ENCODE data around the gene RNF14. TPM values are rescaled to one million over a fixed set of nuclear protein-coding genes. Genes with fewer than 3 reads are reported as not detected.

Gene RNF14
- total and polyA plus RNA-seq, 2 of the 8 experiments (the other 6 are each of a cell fraction or from before 2014, with no cell fraction given) = 4.7 to 20.2 TPM

DNA sequence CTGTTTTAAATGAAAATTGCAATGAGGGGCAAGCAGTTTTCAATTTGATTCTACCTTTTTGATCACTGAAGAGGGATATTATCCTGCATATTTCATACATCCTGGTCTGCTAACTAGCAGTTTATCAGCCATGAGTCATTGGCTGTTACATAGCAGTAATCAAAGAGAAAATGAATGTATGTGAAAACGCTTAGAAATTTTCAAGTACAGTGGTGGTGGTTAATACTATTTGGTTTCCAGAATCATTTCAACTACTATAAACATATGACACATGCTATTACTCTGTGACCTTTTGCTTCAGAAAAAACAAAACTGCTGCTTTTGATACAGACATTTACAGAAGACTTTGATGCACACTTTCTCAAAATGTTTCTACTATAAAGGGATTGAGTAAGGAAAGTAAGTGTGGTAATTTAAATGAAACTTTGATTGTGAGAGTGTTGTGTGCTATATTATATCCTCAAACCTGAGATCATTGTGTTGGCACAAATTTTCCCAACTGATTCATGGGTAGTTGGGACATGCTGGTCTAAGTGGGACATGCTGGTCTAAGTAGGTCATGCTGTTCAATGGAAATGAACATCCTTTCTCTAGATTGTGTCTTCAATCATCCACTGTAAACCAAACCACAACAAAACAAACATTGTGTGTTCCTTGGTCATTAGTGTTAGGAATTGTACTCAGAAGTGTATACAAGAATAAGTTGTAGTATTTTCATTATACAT, 5.1 kb downstream of the RNF14 start:
- Histone ChIP-seq H4K20me1 (replicated peaks in 1 of 2; ENCODE audit: control insufficient read depth in 1 of 2, insufficient read depth in 2 of 2, low read length in 2 of 2) (no peaks in the 10 kb centered on the region), H2BK20ac (ENCODE audit: low read length) (no peak overlapping the region), H3K4me2 (ENCODE audit: insufficient read depth in 1 of 2, low read depth in 2 of 2, low read length in 2 of 2) (no peak overlapping the region), H2AK5ac (ENCODE audit: low read depth, low read length) (no peak overlapping the region), H3K18ac (ENCODE audit: extremely low read depth, low read length) (no peak overlapping the region), H3K4me3 (ENCODE audit: extremely low read depth in 1 of 4, insufficient read depth in 2 of 4, low read depth in 3 of 4, low read length in 4 of 4) (no peak overlapping the region), H3K27me3 (replicated peaks in 1 of 4; ENCODE audit: control insufficient read depth in 3 of 4, extremely low read depth in 1 of 4, insufficient read depth in 3 of 4, low read length in 3 of 4) (no peaks in the 10 kb centered on the region), H3K4ac (replicated peaks; ENCODE audit: insufficient read length, low read depth, low read length) (no peak overlapping the region), H3K79me1 (ENCODE audit: low read depth, low read length) (no peaks in the 10 kb centered on the region), H3K9me3 (ENCODE audit: insufficient read depth in 2 of 2, low read depth in 1 of 2, low read length in 1 of 2) (no peaks in the 10 kb centered on the region), H3K56ac (replicated peaks; ENCODE audit: insufficient read length, low read depth, low read length) (no peak overlapping the region), H4K5ac (ENCODE audit: insufficient read length, low read depth, low read length) (no peak overlapping the region), H4K8ac (ENCODE audit: extremely low read depth, insufficient read depth, low read length) (no peak overlapping the region), H2AFZ (ENCODE audit: low read length) (no peak overlapping the region), H3K23ac (ENCODE audit: insufficient read length) (no peak overlapping the region), H3K14ac (ENCODE audit: insufficient read length) (no peak overlapping the region), H3K79me2 (ENCODE audit: control insufficient read depth in 1 of 2, insufficient read depth in 2 of 2, low read length in 2 of 2) (no peaks in the 10 kb centered on the region), H2BK5ac (ENCODE audit: low read depth, low read length) (no peak overlapping the region), H3K27ac (ENCODE audit: low read depth, low read length) (no peak overlapping the region), H3K4me1 (replicated peaks in 1 of 4; ENCODE audit: control insufficient read depth in 3 of 4, insufficient read depth in 4 of 4, low read length in 3 of 4) (peaks cover 0 to 5% (median 2%) of the 10 kb centered on the region in 4 experiments; a peak in 3 of 7 replicates), H2BK12ac (ENCODE audit: low read depth, low read length) (no peak overlapping the region), H3K9ac (replicated peaks in 1 of 4; ENCODE audit: extremely low read depth in 1 of 4, low read depth in 3 of 4, low read length in 3 of 4) (no peak overlapping the region), H2BK120ac (replicated peaks; ENCODE audit: low read depth, low read length) (no peak overlapping the region), H4K91ac (replicated peaks; ENCODE audit: insufficient read length, low read length) (no peak overlapping the region), H2BK15ac (ENCODE audit: low read length) (no peak overlapping the region), H3K36me3 (ENCODE audit: control insufficient read depth in 2 of 4, insufficient read depth in 4 of 4, low read length in 3 of 4) (peaks cover 0 to 22% (median 10%) of the 10 kb centered on the region in 4 experiments; a peak in 5 of 8 replicates), H3K23me2 (ENCODE audit: low read depth, low read length) (peaks cover 5% of the 10 kb centered on the region)
- DNase-seq (ENCODE audit: low read depth in 1 of 2, low spot score in 2 of 2) (no peak), FAIRE-seq (no peak)
- POLR2A ChIA-PET (ENCODE audit: partially characterized antibody) = no interaction called here
- CTCF ChIA-PET (ENCODE audit: partially characterized antibody) = interaction anchor here (6.0 kb wide), 1 partner anchor 16 kb away, joined by 40 read pairs; no protein-coding TSS in a partner anchor
- WGBS, 2 experiments (ENCODE audit: extremely low coverage in 1 of 2, insufficient coverage in 1 of 2, insufficient read length in 1 of 2, insufficient replicate concordance in 2 of 2, low coverage in 1 of 2, low lambda C conversion rate in 2 of 2, missing lambda C conversion rate in 1 of 2) = 87% methylated on average over 1 of the region's 1 CpG; no CpG with 5 or more reads in 1 of the 2 experiments
- TF ChIP-seq FOSL1 (IDR thresholded peaks at IDR 0.05; ENCODE audit: insufficient read depth, low read depth, low read length) = no peak
- no peak for TF ChIP-seq SP2 (IDR thresholded peaks at IDR 0.05; ENCODE audit: low read length)
- TF ChIP-seq SP1 (IDR thresholded peaks at IDR 0.05; ENCODE audit: low read depth, low read length) = no peak
- TF ChIP-seq SUZ12 (IDR thresholded peaks at IDR 0.05; ENCODE audit: low read length) = no peak
- TF ChIP-seq MAX (IDR thresholded peaks at IDR 0.05) = no peak
- no peak for TF ChIP-seq BACH1 (IDR thresholded peaks at IDR 0.05; ENCODE audit: low read length)
- no peak for TF ChIP-seq PHF8 (conservative IDR thresholded peaks at IDR 0.05; ENCODE audit: low read depth, low read length)
- no peak for TF ChIP-seq MAFK (IDR thresholded peaks at IDR 0.05; ENCODE audit: low read depth, low read length)
- no peak for TF ChIP-seq CTCF (IDR thresholded peaks at IDR 0.05; ENCODE audit: control extremely low read depth in 1 of 3, insufficient read depth in 1 of 3, low read depth in 1 of 3, low read length in 3 of 3)
- TF ChIP-seq CHD1 (IDR thresholded peaks at IDR 0.05; ENCODE audit: low read depth, low read length) = no peak
- no peak for TF ChIP-seq POLR2AphosphoS5 (IDR thresholded peaks at IDR 0.05; ENCODE audit: low read depth, low read length)

Measured in H1 (cell line).